Measurements from ENCODE around the gene TERT. TPM values are rescaled to one million over a fixed set of nuclear protein-coding genes. Genes with fewer than 3 reads are reported as not detected.
A peak's percentile ranks its signal among the peaks of the same experiment; 100 is the strongest.

TERT gene
- total and polyA plus RNA-seq, 2 of the 8 experiments (the other 6 are each of a cell fraction or from before 2014, with no cell fraction given) = 13.1 to 23.1 TPM

GRCh38 chr5:1211701-1212100, 83.2 kb downstream of the TERT start:
- Histone ChIP-seq H3K36me3 (ENCODE audit: control insufficient read depth in 2 of 4, insufficient read depth in 4 of 4, low read length in 3 of 4) (no peaks in the 10 kb centered on the region), H3K56ac (replicated peaks; ENCODE audit: insufficient read length, low read depth, low read length) (no peak overlapping the region), H2BK12ac (ENCODE audit: low read depth, low read length) (peak overlapping the region; percentile 18; the same call in 1 of the 2 replicates), H3K23me2 (ENCODE audit: low read depth, low read length) (no peaks in the 10 kb centered on the region), H2AK5ac (ENCODE audit: low read depth, low read length) (peak overlapping the region; percentile 47; the same call in 1 of the 2 replicates), H2BK20ac (ENCODE audit: low read length) (no peak overlapping the region), H3K4me3 (ENCODE audit: extremely low read depth in 1 of 4, insufficient read depth in 2 of 4, low read depth in 3 of 4, low read length in 4 of 4) (no peak overlapping the region), H3K4me1 (replicated peaks in 1 of 4; ENCODE audit: control insufficient read depth in 3 of 4, insufficient read depth in 4 of 4, low read length in 3 of 4) (no peaks in the 10 kb centered on the region), H3K14ac (ENCODE audit: insufficient read length) (no peak overlapping the region), H2BK5ac (ENCODE audit: low read depth, low read length) (peak overlapping the region; percentile 4; the same call in 1 of the 2 replicates), H3K79me1 (ENCODE audit: low read depth, low read length) (no peaks in the 10 kb centered on the region), H3K9ac (replicated peaks in 1 of 4; ENCODE audit: extremely low read depth in 1 of 4, low read depth in 3 of 4, low read length in 3 of 4) (no peak overlapping the region; a peak in 1 of 7 replicates), H3K9me3 (ENCODE audit: insufficient read depth in 2 of 2, low read depth in 1 of 2, low read length in 1 of 2) (peaks cover 0 to 2% of the 10 kb centered on the region in 2 experiments; a peak in 1 of 4 replicates), H4K8ac (ENCODE audit: extremely low read depth, insufficient read depth, low read length) (no peak overlapping the region), H4K20me1 (replicated peaks in 1 of 2; ENCODE audit: control insufficient read depth in 1 of 2, insufficient read depth in 2 of 2, low read length in 2 of 2) (peaks cover 3 to 6% of the 10 kb centered on the region in 2 experiments), H2BK120ac (replicated peaks; ENCODE audit: low read depth, low read length) (no peak overlapping the region), H4K5ac (ENCODE audit: insufficient read length, low read depth, low read length) (no peak overlapping the region), H3K27me3 (replicated peaks in 1 of 4; ENCODE audit: control insufficient read depth in 3 of 4, extremely low read depth in 1 of 4, insufficient read depth in 3 of 4, low read length in 3 of 4) (no peaks in the 10 kb centered on the region; a peak in 1 of 7 replicates), H3K79me2 (ENCODE audit: control insufficient read depth in 1 of 2, insufficient read depth in 2 of 2, low read length in 2 of 2) (no peaks in the 10 kb centered on the region), H3K18ac (ENCODE audit: extremely low read depth, low read length) (no peak overlapping the region), H3K27ac (ENCODE audit: low read depth, low read length) (no peak overlapping the region), H3K4me2 (ENCODE audit: insufficient read depth in 1 of 2, low read depth in 2 of 2, low read length in 2 of 2) (no peak overlapping the region), H2BK15ac (ENCODE audit: low read length) (no peak overlapping the region), H3K4ac (replicated peaks; ENCODE audit: insufficient read length, low read depth, low read length) (no peak overlapping the region), H4K91ac (replicated peaks; ENCODE audit: insufficient read length, low read length) (no peak overlapping the region), H2AFZ (ENCODE audit: low read length) (no peak overlapping the region), H3K23ac (ENCODE audit: insufficient read length) (no peak overlapping the region)
- no peak for TF ChIP-seq SIX5 (IDR thresholded peaks at IDR 0.05; ENCODE audit: low read depth, low read length)
- no peak for TF ChIP-seq SAP30 (IDR thresholded peaks at IDR 0.05; ENCODE audit: insufficient read depth, insufficient replicate concordance, low read length)
- no peak for TF ChIP-seq TBP (IDR thresholded peaks at IDR 0.05; ENCODE audit: low read depth, low read length)
- no peak for TF ChIP-seq USF2 (IDR thresholded peaks at IDR 0.05; ENCODE audit: low read length)
- no peak for TF ChIP-seq POLR2AphosphoS5 (IDR thresholded peaks at IDR 0.05; ENCODE audit: low read depth, low read length)
- TF ChIP-seq POU5F1 (IDR thresholded peaks at IDR 0.05; ENCODE audit: low read depth, low read length) = no peak
- 98% methylated on average over 9 of the region's 9 CpGs; no CpG with 5 or more reads in 1 of the 2 experiments for WGBS, 2 experiments (ENCODE audit: extremely low coverage in 1 of 2, insufficient coverage in 1 of 2, insufficient read length in 1 of 2, insufficient replicate concordance in 2 of 2, low coverage in 1 of 2, low lambda C conversion rate in 2 of 2, missing lambda C conversion rate in 1 of 2)
- no peak for FAIRE-seq
- no peak for DNase-seq (ENCODE audit: low read depth in 1 of 2, low spot score in 2 of 2)
- ChIA-PET POLR2A (ENCODE audit: partially characterized antibody) (no interaction called here), CTCF (ENCODE audit: partially characterized antibody) (no interaction called here)
